ENCODE data around the gene DERL3.
"Not testable (repeated sequence)": the region's sequence is repeated elsewhere in the genome, so short reads cannot be mapped to it uniquely, and the experiment has no call there.

The DERL3 gene

GRCh38 chr22:23838681-23839468 lies at the start of gene DERL3:
Gene DERL3 (minus strand): TSS chr22:23839006. CDS start chr22:23838987, 19 bp downstream.
- DNase-seq, result peak; percentile 97

- DNase-seq, result no peak
These were observed 45.3 kb upstream of the DERL3 start for GRCh38 chr22:23884140-23884539.

GRCh38 chr22:23883658-23884057 lies 44.9 kb upstream of the DERL3 start:
- no peak for DNase-seq

GRCh38 chr22:23882370-23882769 lies 43.6 kb upstream of the DERL3 start:
- no peak for DNase-seq

GRCh38 chr22:23878219-23878618 lies 39.4 kb upstream of the DERL3 start:
- DNase-seq, result no peak

- DNase-seq, result no peak
These were observed 38.8 kb upstream of the DERL3 start for GRCh38 chr22:23877566-23877965.

- no peak for DNase-seq
These were observed 37.0 kb upstream of the DERL3 start for GRCh38 chr22:23875801-23876200.

GRCh38 chr22:23874871-23875270 lies 36.1 kb upstream of the DERL3 start:
- DNase-seq, result no peak

GRCh38 chr22:23868580-23868979 lies 29.8 kb upstream of the DERL3 start:
- no peak for DNase-seq

- not testable (repeated sequence) for DNase-seq
These were observed 25.8 kb upstream of the DERL3 start for GRCh38 chr22:23864499-23865154.

GRCh38 chr22:23862103-23862502 lies 23.3 kb upstream of the DERL3 start:
- DNase-seq, result peak; percentile 38

GRCh38 chr22:23860187-23860586 lies 21.4 kb upstream of the DERL3 start:
- DNase-seq, result not testable (repeated sequence)

GRCh38 chr22:23859201-23859600 lies 20.4 kb upstream of the DERL3 start:
- DNase-seq, result no peak

GRCh38 chr22:23858484-23858815 lies 19.6 kb upstream of the DERL3 start:
- DNase-seq, result no peak

GRCh38 chr22:23857606-23858483 lies 19.0 kb upstream of the DERL3 start, which contains the start of gene SLC2A11:
Gene SLC2A11 (plus strand): TSS chr22:23857875. CDS start chr22:23858000, 125 bp downstream.
- DNase-seq, result peak; percentile 96

GRCh38 chr22:23856721-23857605 lies 18.2 kb upstream of the DERL3 start:
- DNase-seq, result peak; percentile 11

GRCh38 chr22:23850136-23850611 lies 11.4 kb upstream of the DERL3 start:
- DNase-seq, result no peak

- DNase-seq, result peak; percentile 86
These were observed 10.5 kb upstream of the DERL3 start for GRCh38 chr22:23849009-23850006.

GRCh38 chr22:23847991-23848864 lies 9.4 kb upstream of the DERL3 start:
- DNase-seq, result no peak
